ENCODE results near the gene RREB1. TPM values are rescaled to one million over a fixed set of nuclear protein-coding genes. Genes with fewer than 3 reads are reported as not detected.

The RREB1 gene
- total RNA-seq, 1 donor from 2014 or later: 28.3 TPM

DNA sequence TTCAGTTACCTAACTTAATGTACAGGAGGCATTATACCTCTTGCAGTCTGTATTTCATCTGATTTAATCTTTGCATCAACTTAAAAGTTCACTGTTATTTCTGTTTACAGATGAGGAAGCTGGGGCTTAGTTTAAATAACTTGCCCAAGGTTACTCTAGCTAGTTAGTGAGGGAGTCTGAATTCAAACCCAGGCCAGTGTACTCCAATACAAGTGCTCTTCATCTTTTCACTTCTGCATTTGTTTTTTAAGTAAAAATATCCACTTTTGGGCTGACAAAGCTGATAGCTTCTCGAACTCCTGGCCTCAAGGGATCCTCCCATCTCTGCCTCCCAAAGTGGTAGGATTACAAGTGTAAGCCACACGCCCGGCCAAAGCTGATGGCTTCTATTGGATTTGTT lies 23.6 kb downstream of the RREB1 start:
- H3K36me3 Mint-ChIP-seq (ENCODE audit: low read depth): no peaks in the 10 kb centered on the region
- DNase-seq (ENCODE audit: low read depth, low spot score): no peak
- no peak overlapping the region for H3K4me3 Mint-ChIP-seq
- H3K27me3 Mint-ChIP-seq (ENCODE audit: low read depth): no peaks in the 10 kb centered on the region
- no peak for TF ChIP-seq CTCF (conservative IDR thresholded peaks at IDR 0.05)
- no peak overlapping the region for H3K27ac Mint-ChIP-seq (ENCODE audit: unreplicated experiment)
- H3K4me1 Mint-ChIP-seq: peaks cover 28% of the 10 kb centered on the region
- H3K9me3 Mint-ChIP-seq: no peaks in the 10 kb centered on the region

- TF ChIP-seq CTCF (conservative IDR thresholded peaks at IDR 0.05): no peak
- Mint-ChIP-seq H3K9me3 (no peaks in the 10 kb centered on the region), H3K36me3 (ENCODE audit: low read depth) (no peaks in the 10 kb centered on the region), H3K27ac (ENCODE audit: unreplicated experiment) (no peak overlapping the region), H3K4me1 (peaks cover 29% of the 10 kb centered on the region), H3K27me3 (ENCODE audit: low read depth) (no peaks in the 10 kb centered on the region), H3K4me3 (no peak overlapping the region)
- DNase-seq (ENCODE audit: low read depth, low spot score): no peak
These were observed 24.8 kb downstream of the RREB1 start for GRCh38 chr6:7132398-7133035.

DNA sequence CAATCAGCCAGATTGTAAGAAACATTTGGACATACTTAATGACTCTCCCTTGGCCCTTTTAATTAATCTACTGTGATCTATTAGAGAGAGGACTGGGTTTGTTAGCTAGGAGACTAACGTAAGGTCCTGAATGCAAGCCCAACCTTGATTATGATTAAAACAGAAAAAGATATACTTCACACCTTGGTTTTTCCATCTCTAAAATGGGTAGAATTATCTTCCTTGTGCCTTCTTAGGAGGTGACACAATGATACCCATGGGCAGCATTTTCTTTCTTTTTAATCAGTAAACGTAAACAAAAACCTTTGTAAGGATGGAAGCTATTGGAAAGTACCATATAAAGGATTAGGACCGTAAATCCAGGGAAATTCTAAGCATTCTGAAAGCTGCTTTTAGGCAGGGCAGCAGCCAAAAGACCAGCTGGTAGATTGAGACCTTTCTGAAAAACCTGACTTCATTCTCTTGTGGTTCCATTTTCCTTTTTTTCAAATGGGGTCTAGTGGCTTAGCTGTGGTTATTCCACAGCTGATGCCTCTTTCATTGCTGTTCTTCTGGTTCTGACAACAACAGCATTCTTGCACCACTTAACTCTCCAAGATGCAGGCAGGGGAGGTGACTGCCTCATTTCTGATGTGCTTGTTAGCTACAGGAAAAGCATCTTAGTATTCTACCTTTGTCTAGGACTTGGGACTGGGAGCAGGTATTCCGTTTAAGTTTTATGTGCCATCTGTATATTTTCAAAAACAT lies 27.4 kb downstream of the RREB1 start:
- no peak overlapping the region for H3K27ac Mint-ChIP-seq (ENCODE audit: unreplicated experiment)
- no peaks in the 10 kb centered on the region for H3K27me3 Mint-ChIP-seq (ENCODE audit: low read depth)
- peaks cover 47% of the 10 kb centered on the region for H3K4me1 Mint-ChIP-seq
- DNase-seq (ENCODE audit: low read depth, low spot score): no peak
- H3K4me3 Mint-ChIP-seq: no peak overlapping the region
- no peak for TF ChIP-seq CTCF (conservative IDR thresholded peaks at IDR 0.05)
- no peaks in the 10 kb centered on the region for H3K36me3 Mint-ChIP-seq (ENCODE audit: low read depth)
- no peaks in the 10 kb centered on the region for H3K9me3 Mint-ChIP-seq

DNA sequence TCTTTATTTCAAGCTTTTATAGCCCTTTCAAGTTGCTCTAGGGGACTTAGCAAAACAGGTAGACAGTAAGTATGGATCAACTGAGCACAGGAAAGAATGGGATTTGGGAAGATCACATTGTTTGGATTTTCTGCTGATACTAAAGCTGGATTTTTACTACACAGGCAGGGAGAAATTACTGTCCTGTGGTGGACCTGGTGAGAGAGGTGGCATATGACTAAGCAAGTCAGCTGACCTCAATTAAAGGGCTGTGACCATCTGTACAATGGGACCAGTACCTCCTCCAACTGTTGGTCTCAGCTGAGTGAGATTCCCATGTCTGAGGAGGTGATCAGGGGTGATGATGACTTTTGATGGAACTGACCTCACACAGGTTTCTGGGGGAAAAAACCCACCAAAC lies 28.0 kb downstream of the RREB1 start:
- Mint-ChIP-seq H3K27ac (ENCODE audit: unreplicated experiment) (no peak overlapping the region), H3K36me3 (ENCODE audit: low read depth) (no peaks in the 10 kb centered on the region), H3K9me3 (no peaks in the 10 kb centered on the region), H3K4me1 (peaks cover 51% of the 10 kb centered on the region), H3K4me3 (no peak overlapping the region), H3K27me3 (ENCODE audit: low read depth) (no peaks in the 10 kb centered on the region)
- no peak for TF ChIP-seq CTCF (conservative IDR thresholded peaks at IDR 0.05)
- DNase-seq (ENCODE audit: low read depth, low spot score): no peak

DNA sequence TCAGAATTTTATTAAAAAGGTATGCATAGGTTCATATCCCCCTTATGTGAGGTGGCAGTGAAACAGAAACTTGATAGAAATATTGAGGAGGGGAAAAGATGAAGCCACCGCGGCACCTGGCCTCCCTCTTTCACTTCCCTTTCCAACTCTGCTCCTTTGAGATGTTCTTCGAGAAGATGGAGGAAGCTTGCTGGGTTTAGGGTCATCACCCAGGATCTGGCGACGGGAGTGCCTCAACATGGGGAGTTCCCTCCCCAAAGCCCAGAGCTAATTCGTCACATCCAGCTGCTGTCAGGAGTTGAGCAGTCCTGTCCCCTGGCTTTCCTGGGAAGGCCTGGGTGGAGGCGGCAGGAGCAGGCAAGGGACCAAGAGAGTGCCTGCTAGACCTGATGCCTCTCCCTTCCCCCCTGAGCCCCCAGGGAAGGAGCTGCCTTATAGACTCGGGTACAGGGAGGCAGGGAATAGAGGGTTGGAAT lies 29.1 kb downstream of the RREB1 start:
- no peak for TF ChIP-seq CTCF (conservative IDR thresholded peaks at IDR 0.05)
- no peaks in the 10 kb centered on the region for H3K9me3 Mint-ChIP-seq
- H3K36me3 Mint-ChIP-seq (ENCODE audit: low read depth): no peaks in the 10 kb centered on the region
- H3K27ac Mint-ChIP-seq (ENCODE audit: unreplicated experiment): no peak overlapping the region
- H3K27me3 Mint-ChIP-seq (ENCODE audit: low read depth): no peaks in the 10 kb centered on the region
- DNase-seq (ENCODE audit: low read depth, low spot score): no peak
- H3K4me1 Mint-ChIP-seq: peaks cover 51% of the 10 kb centered on the region
- H3K4me3 Mint-ChIP-seq: peak overlapping the region; percentile 4

All from neural crest cell (in vitro differentiated cells).